Measurements from ENCODE around the gene MYRIP. TPM values are rescaled to one million over a fixed set of nuclear protein-coding genes. Genes with fewer than 3 reads are reported as not detected.

Gene MYRIP
- total and polyA plus RNA-seq, 12 donors, result 0.45 to 2.7 (median 1.3) TPM

GRCh38 chr3:40116478-40117177, 307.2 kb downstream of the MYRIP start:
- Histone ChIP-seq H3K9me3 (no peaks in the 10 kb centered on the region), H3K36me3 (no peaks in the 10 kb centered on the region), H3K27me3 (no peaks in the 10 kb centered on the region), H3K4me1 (peaks cover 0 to 3% (median 0%) of the 10 kb centered on the region in 9 donors), H3K27ac (no peak overlapping the region), H3K4me3 (no peak overlapping the region)
- WGBS, 2 donors, result 65 to 75% methylated on average over 9 of the region's 9 CpGs
- ATAC-seq (peak in 1 of 8 donors; percentile 42), DNase-seq (no peak)
- TF ChIP-seq, protein P1, sequence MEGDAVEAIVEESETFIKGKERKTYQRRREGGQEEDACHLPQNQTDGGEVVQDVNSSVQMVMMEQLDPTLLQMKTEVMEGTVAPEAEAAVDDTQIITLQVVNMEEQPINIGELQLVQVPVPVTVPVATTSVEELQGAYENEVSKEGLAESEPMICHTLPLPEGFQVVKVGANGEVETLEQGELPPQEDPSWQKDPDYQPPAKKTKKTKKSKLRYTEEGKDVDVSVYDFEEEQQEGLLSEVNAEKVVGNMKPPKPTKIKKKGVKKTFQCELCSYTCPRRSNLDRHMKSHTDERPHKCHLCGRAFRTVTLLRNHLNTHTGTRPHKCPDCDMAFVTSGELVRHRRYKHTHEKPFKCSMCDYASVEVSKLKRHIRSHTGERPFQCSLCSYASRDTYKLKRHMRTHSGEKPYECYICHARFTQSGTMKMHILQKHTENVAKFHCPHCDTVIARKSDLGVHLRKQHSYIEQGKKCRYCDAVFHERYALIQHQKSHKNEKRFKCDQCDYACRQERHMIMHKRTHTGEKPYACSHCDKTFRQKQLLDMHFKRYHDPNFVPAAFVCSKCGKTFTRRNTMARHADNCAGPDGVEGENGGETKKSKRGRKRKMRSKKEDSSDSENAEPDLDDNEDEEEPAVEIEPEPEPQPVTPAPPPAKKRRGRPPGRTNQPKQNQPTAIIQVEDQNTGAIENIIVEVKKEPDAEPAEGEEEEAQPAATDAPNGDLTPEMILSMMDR (IDR thresholded peaks at IDR 0.05), result no peak
- intact Hi-C loops (cut with DNase I), result no loop called here

- H3K27ac ChIP-seq, result no peak overlapping the region
- intact Hi-C loops (cut with DNase I), result no loop called here
- TF ChIP-seq, protein P1 (IDR thresholded peaks at IDR 0.05), result no peak
- no peaks in the 10 kb centered on the region for H3K27me3 ChIP-seq
- peaks cover 0 to 3% (median 0%) of the 10 kb centered on the region in 9 donors for H3K4me1 ChIP-seq
- 97% methylated on average over 2 of the region's 2 CpGs for WGBS, 2 donors
- DNase-seq (no peak), ATAC-seq (no peak)
- no peaks in the 10 kb centered on the region for H3K36me3 ChIP-seq
- no peaks in the 10 kb centered on the region for H3K9me3 ChIP-seq
- H3K4me3 ChIP-seq, result no peak overlapping the region
These were observed 308.7 kb downstream of the MYRIP start for GRCh38 chr3:40118091-40118490.

DNA sequence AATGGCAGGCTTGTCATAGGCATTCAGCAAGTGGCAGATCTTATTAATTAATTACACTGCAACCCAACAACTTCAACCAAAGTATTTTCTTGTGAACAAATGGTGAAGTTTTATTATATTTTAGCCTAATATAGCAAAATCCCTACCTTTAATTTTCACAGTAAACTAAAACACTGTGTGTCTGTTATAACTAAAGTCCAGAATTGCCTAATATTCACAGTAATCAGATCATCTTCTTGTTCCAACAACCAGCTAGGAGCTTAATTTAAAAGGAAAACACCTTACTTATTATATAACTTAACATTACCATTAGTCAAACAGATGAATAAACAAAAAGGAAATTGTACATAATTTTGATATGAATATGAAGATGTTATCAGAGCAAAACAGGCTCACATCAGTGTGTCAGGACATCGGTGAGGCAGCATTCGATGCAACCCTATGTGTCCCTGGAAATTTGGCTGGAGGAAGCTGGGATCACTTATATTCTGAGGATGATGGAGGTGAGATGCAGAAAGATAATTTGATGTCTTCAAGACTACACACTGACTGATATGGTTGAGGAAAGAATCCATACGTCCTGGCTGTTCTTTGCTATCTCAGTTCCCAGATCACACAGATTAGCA, 310.8 kb downstream of the MYRIP start:
- no peak overlapping the region for H3K27ac ChIP-seq
- TF ChIP-seq, protein P1 (IDR thresholded peaks at IDR 0.05), result no peak
- WGBS, 2 donors, result 73 to 80% methylated on average over 3 of the region's 3 CpGs

GRCh38 chr3:40120806-40121205, 311.4 kb downstream of the MYRIP start:
- H3K27me3 ChIP-seq, result no peaks in the 10 kb centered on the region
- H3K4me3 ChIP-seq, result no peak overlapping the region
- H3K27ac ChIP-seq, result no peak overlapping the region
- intact Hi-C loops (cut with DNase I), result no loop called here
- H3K36me3 ChIP-seq, result no peaks in the 10 kb centered on the region
- DNase-seq, result no peak
- no peaks in the 10 kb centered on the region for H3K9me3 ChIP-seq
- 57 to 67% methylated on average over 3 of the region's 3 CpGs for WGBS, 2 donors
- H3K4me1 ChIP-seq, result peaks cover 0 to 3% (median 0%) of the 10 kb centered on the region in 9 donors
- peak in 3 of 8 donors; percentile 16 to 41 (median 29) for ATAC-seq
- TF ChIP-seq, protein P1 (IDR thresholded peaks at IDR 0.05), result no peak

More for the DNA sequence above, 310.8 kb downstream of the MYRIP start:
- H3K4me1 ChIP-seq, result peaks cover 0 to 3% (median 0%) of the 10 kb centered on the region in 9 donors
- no peaks in the 10 kb centered on the region for H3K27me3 ChIP-seq
- no peak overlapping the region for H3K4me3 ChIP-seq
- DNase-seq (no peak), ATAC-seq (no peak)
- intact Hi-C loops (cut with DNase I), result no loop called here
- H3K36me3 ChIP-seq, result no peaks in the 10 kb centered on the region
- H3K9me3 ChIP-seq, result no peaks in the 10 kb centered on the region

All from heart right ventricle (tissue), 16 donors.